Mucosa of stomach (tissue), 1 donor: Measurements from ENCODE around the gene RGS7.

Experiments used
- H3K27me3 ChIP-seq: one replicate; pipeline ENCODE4 v1.7.0; 2013; ENCODE audit warnings: mild to moderate bottlenecking, low read length; ENCODE audit not compliant: control insufficient read depth, insufficient read depth
- H3K36me3 ChIP-seq: one replicate; pipeline ENCODE4 v1.7.0; 2013; ENCODE audit warnings: low read length; ENCODE audit not compliant: control insufficient read depth, insufficient read depth
- H3K4me1 ChIP-seq: one replicate; pipeline ENCODE4 v1.7.0; 2013; ENCODE audit warnings: mild to moderate bottlenecking, low read length; ENCODE audit not compliant: control insufficient read depth, insufficient read depth
- H3K4me3 ChIP-seq: one replicate; pipeline ENCODE4 v1.7.0; 2013; ENCODE audit warnings: low read length
- H3K9ac ChIP-seq: one replicate; pipeline ENCODE4 v1.7.0; 2013; ENCODE audit warnings: mild to moderate bottlenecking, low read length, moderate library complexity
- H3K9me3 ChIP-seq: one replicate; pipeline ENCODE4 v1.7.0; 2013; ENCODE audit warnings: mild to moderate bottlenecking, low read length, moderate library complexity; ENCODE audit not compliant: control insufficient read depth
- donor health status: Pancreatic carcinoma.

RGS7 gene

DNA sequence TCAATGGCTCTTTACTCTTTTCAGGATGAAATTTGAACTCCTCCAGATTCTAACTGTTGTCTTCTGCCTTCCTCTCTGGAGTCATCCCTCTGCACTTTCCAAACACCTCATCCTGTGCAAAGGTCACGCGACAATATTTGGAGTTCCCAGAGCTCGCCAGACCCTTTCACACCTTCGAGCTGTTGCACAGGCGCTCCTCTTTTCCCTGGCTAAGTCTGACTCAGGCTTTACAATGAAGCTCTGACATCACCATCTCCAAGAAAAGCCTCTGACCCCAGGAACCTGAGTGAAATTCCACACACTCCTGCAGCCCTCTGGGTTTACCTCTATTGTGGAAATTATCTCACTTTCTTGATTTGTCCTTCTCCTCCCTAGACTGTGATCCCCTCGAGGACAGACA is 270.3 kb downstream of the RGS7 start:
- H3K4me3 ChIP-seq: no peak overlapping the region
- no peaks in the 10 kb centered on the region for H3K9me3 ChIP-seq
- no peaks in the 10 kb centered on the region for H3K27me3 ChIP-seq
- no peaks in the 10 kb centered on the region for H3K36me3 ChIP-seq
- no peaks in the 10 kb centered on the region for H3K4me1 ChIP-seq
- no peak overlapping the region for H3K9ac ChIP-seq

DNA sequence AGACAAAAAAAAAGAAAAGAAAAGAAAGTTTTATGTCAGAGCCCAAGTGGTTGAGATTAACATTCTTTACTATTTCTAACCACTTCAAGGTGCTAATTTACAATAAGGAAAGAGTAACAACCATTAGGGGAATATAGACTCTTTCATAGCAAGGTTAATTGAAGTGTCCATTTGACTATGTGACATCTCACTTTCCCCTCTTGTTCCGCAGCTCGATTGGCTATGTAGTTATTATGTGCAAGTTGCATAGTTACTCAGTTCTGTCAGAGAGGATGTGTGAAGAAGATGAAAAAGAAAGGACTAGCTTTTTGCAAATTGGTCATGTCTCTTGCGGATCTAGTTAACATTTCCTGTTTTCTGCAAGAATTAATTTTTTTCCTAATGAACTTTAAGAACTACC is 273.7 kb downstream of the RGS7 start:
- Histone ChIP-seq H3K9me3 (no peaks in the 10 kb centered on the region), H3K36me3 (no peaks in the 10 kb centered on the region), H3K27me3 (no peaks in the 10 kb centered on the region), H3K9ac (no peak overlapping the region), H3K4me1 (no peaks in the 10 kb centered on the region), H3K4me3 (no peak overlapping the region)

DNA sequence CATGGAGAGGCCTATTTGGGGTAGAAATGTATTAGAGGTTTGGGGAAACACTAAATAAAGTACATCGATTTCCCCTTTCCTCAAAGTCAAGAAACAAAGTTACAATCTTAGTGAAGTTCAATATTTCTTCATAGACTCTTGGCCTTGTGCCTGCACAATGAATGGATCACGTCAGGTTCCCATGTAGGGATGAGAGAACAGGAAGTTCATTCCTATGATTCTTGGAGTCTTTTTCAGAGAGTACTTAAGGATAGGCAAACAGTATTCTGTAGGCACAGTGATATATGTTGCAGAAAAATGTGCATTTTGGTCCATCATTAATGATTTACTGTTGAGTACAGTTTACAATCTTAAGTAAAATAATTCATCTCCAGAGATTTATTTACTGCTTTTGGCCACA is 275.5 kb downstream of the RGS7 start:
- Histone ChIP-seq H3K27me3 (no peaks in the 10 kb centered on the region), H3K4me3 (no peak overlapping the region), H3K36me3 (no peaks in the 10 kb centered on the region), H3K4me1 (no peaks in the 10 kb centered on the region), H3K9ac (no peak overlapping the region), H3K9me3 (no peaks in the 10 kb centered on the region)

DNA sequence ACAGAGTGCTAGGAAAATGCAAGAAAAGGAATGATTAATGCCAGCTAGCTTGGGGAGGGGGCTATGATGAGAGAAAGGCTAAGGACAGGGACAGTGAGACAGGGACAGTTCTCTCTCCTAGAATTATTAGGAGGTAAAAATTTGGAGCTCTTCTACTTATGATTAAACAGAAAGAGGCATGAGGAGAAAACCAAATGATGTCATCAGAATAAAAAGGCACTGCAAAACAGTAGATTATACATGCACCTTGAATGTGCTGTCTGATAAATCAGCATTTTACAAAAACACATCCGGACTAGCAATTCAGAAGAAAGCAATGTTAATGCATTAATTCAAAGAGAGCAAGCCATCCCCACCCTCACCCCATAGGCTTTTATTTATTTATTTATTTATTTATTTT is 277.5 kb downstream of the RGS7 start:
- Histone ChIP-seq H3K36me3 (no peaks in the 10 kb centered on the region), H3K9me3 (no peaks in the 10 kb centered on the region)

DNA sequence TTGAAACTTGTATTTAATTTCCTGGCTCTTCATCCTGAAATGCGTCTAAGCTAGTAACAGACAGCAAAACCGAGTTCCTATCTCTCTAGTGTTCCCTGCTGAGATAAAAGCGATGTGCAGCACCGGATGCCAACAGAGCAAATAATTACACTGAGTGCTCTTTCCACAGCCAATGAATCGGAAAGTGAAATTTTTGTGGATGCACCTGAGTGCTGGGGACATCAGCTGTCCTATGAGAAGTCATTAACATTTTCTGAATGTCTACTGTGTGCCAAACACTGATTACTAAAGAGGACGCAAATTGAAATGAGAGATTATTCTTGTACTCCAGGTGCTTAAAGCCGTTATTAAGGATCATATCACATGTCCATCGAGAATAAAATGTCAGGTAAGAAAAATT is 278.0 kb downstream of the RGS7 start:
- H3K36me3 ChIP-seq: no peaks in the 10 kb centered on the region
- no peak overlapping the region for H3K9ac ChIP-seq
- H3K4me3 ChIP-seq: no peak overlapping the region
- H3K4me1 ChIP-seq: no peaks in the 10 kb centered on the region
- H3K9me3 ChIP-seq: no peaks in the 10 kb centered on the region
- H3K27me3 ChIP-seq: no peaks in the 10 kb centered on the region

More for the DNA sequence above, 277.5 kb downstream of the RGS7 start:
- no peak overlapping the region for H3K4me3 ChIP-seq
- no peak overlapping the region for H3K9ac ChIP-seq
- H3K27me3 ChIP-seq: no peaks in the 10 kb centered on the region
- H3K4me1 ChIP-seq: no peaks in the 10 kb centered on the region

DNA sequence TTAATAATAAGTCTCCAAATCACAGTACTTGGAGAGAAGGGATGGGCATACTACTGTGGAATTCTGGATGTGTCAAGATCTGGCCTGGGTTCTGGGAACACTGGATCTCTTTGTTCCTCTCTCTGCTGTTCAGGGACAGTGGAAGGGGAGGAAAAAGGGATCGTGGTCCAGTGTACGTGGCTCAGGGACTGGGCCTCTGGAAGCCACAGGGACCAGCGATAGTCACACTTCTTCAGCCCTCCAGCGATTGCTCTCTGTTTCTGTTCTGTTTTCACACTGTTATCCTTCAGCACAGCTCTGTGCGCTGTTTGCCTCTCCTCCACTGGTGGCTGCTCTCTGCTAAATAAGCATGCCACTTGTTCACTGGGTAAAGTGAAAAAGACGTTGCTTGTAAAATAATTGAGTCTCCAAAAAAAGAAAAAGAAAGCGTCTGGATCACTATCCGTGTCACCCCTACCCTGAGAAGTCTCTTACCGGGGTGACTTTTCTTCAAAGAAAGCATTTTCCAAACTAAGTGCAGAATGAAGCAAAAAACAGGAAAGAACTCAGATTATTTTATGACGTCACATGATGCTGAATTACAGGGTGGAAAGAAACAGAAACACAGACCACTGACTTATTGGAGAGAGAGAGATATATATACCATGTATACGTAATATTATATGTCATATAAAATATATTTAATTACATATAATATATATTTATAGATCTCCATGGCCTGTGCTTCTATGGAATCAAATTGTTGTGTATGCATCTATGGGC is 279.4 kb downstream of the RGS7 start:
- H3K9ac ChIP-seq: no peak overlapping the region
- H3K9me3 ChIP-seq: no peaks in the 10 kb centered on the region
- H3K4me3 ChIP-seq: no peak overlapping the region
- H3K36me3 ChIP-seq: no peaks in the 10 kb centered on the region
- no peaks in the 10 kb centered on the region for H3K27me3 ChIP-seq
- no peaks in the 10 kb centered on the region for H3K4me1 ChIP-seq

DNA sequence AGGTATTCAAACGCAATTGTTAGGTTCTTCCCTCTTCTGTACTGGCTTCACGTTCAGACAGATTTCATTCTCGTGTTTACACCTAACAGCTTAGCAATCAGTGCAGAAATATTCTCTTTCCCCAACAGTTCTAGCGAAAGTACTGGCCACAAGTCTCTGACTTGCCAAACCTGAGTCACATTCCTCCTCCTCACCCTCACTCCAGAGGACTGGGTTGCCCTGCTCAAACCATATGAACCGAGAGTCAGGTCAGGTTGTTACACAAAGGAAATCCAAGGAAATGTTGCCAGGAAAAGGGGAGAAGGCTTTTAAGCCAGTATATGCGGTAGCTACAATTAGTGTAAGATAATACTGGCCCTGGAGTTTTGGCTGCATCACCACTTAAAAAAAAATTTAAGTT is 282.5 kb downstream of the RGS7 start:
- no peaks in the 10 kb centered on the region for H3K27me3 ChIP-seq

DNA sequence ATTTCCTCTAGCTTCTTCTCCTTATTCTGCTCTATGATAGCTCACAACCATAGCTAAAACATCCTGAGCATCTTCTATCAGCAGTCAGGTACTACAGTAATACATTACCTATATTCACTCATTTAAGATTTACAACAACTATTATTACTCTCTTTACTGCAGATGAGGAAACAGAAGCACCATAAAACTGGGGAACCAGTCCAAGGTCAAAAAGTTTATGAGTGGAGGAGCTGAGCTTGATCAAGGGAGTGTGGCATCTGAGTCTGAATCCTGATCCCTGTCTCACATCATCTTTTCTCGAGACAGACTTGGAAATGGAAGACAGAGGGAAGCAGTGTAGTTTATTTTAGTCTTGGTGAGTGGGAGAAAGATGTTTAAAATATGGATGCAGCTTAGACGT is 288.6 kb downstream of the RGS7 start:
- Histone ChIP-seq H3K4me1 (no peaks in the 10 kb centered on the region), H3K36me3 (no peaks in the 10 kb centered on the region), H3K4me3 (no peak overlapping the region)

More for the DNA sequence above, 282.5 kb downstream of the RGS7 start:
- Histone ChIP-seq H3K4me1 (no peaks in the 10 kb centered on the region), H3K9ac (no peak overlapping the region), H3K36me3 (no peaks in the 10 kb centered on the region), H3K4me3 (no peak overlapping the region), H3K9me3 (no peaks in the 10 kb centered on the region)

DNA sequence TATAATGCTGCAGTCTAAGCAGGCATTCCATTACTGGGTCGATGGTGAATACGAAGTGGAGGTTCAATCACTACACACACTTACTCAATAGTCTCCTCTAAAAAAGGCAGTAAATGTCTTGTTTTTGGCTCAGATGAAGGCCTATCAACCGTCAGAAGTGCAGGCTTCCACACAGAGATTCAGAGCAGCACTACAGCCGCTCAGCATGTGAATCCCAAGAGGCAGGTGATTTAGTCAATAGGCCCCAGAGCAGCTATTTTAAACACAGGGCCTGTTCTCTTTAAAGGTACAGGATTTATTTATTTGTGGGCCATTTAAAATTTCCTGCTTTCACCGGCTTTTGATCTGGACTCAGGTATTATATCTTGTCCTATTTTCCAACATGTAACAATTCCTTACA is 293.7 kb downstream of the RGS7 start:
- Histone ChIP-seq H3K36me3 (no peaks in the 10 kb centered on the region), H3K9ac (no peak overlapping the region), H3K27me3 (no peaks in the 10 kb centered on the region), H3K9me3 (no peaks in the 10 kb centered on the region), H3K4me3 (no peak overlapping the region), H3K4me1 (no peaks in the 10 kb centered on the region)

More for the DNA sequence above, 288.6 kb downstream of the RGS7 start:
- Histone ChIP-seq H3K9ac (no peak overlapping the region), H3K27me3 (no peaks in the 10 kb centered on the region), H3K9me3 (no peaks in the 10 kb centered on the region)

DNA sequence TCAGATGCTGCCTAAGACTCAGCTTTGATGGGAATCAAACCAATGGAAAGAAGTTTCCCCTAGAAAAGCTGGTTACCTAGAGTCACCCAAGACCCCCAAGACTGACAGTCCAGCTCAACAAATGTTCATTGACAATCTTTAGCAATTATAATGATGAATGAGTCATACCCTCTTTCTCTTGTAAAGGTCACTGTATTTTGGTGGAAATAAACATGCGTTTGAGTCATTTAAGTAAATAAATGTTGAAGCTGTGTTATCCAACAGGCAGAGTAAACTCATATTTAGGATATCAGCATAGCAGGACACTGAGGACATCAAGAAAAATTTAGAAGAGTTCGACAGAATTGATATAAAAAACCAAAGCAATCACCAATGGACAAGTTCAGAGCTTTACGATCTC is 295.9 kb downstream of the RGS7 start:
- H3K36me3 ChIP-seq: no peaks in the 10 kb centered on the region
- no peaks in the 10 kb centered on the region for H3K9me3 ChIP-seq
- no peak overlapping the region for H3K4me3 ChIP-seq
- no peak overlapping the region for H3K9ac ChIP-seq
- H3K27me3 ChIP-seq: no peaks in the 10 kb centered on the region
- H3K4me1 ChIP-seq: no peaks in the 10 kb centered on the region

DNA sequence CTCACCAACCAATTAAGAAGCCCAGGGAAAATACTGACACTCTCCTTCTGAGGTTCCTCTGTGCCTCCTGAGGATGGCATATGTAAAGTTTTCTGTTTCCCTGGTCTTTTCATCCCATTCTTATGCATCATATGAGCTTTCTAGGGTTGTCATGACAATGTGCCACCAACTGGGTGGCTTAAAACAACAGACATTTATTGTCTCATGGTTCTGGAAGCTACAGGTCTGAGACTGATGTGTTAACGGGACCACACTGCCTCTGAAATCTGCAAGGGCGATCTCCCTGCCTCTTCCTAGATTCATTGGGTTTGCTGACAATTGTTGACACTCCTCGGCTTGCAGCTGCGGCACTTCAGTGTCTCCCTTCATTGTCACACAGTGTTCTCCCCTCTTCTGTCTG is 308.4 kb downstream of the RGS7 start:
- no peaks in the 10 kb centered on the region for H3K36me3 ChIP-seq
- H3K9me3 ChIP-seq: no peaks in the 10 kb centered on the region
- no peaks in the 10 kb centered on the region for H3K4me1 ChIP-seq
- H3K4me3 ChIP-seq: no peak overlapping the region
- H3K9ac ChIP-seq: no peak overlapping the region
- no peaks in the 10 kb centered on the region for H3K27me3 ChIP-seq

DNA sequence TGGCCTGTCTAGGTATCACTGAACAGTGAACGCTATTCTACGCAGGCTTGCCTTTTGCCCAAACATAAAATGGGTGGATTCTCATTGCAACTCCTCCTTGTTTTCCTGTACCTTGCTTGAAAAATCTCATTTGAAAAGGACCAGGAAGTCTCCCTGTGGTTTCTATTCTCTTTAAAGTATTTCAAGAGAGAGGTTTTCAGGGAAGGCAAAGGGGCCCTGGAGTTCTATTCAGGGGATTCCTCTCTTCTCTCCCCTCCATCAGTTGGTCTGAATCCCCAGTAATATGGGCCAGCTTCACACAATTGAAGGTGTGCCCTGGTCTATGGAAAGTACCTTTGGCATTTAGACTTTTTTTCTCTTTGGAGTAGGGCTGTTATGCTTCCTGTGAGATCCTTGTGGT is 311.3 kb downstream of the RGS7 start:
- no peaks in the 10 kb centered on the region for H3K27me3 ChIP-seq
- no peaks in the 10 kb centered on the region for H3K4me1 ChIP-seq
- no peaks in the 10 kb centered on the region for H3K9me3 ChIP-seq
- no peaks in the 10 kb centered on the region for H3K36me3 ChIP-seq
- H3K9ac ChIP-seq: no peak overlapping the region
- no peak overlapping the region for H3K4me3 ChIP-seq
